ENCODE results near the gene VPS33A.

The VPS33A gene

DNA sequence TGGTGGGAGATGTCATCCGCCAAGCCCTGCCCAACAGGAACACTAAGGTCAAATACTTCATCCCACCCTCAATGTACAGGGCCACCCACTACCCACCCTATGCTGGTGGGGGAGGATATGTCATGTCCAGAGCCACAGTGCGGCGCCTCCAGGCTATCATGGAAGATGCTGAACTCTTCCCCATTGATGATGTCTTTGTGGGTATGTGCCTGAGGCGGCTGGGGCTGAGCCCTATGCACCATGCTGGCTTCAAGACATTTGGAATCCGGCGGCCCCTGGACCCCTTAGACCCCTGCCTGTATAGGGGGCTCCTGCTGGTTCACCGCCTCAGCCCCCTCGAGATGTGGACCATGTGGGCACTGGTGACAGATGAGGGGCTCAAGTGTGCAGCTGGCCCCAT is 59.3 kb downstream of the VPS33A start:
- Histone ChIP-seq H3K18ac (ENCODE audit: low read length) (no peak overlapping the region), H4K8ac (ENCODE audit: low read depth, low read length) (no peak overlapping the region), H3K27me3 (ENCODE audit: insufficient read depth, low read length, poor library complexity) (peaks cover 3% of the 10 kb centered on the region), H4K5ac (ENCODE audit: low read length) (no peak overlapping the region), H2AK5ac (ENCODE audit: low read length) (no peak overlapping the region), H3K4me1 (ENCODE audit: control insufficient read depth, low read depth, low read length) (no peaks in the 10 kb centered on the region), H3K4ac (ENCODE audit: low read depth, low read length) (no peak overlapping the region), H2BK5ac (ENCODE audit: low read length) (no peak overlapping the region), H3K56ac (ENCODE audit: low read length) (no peak overlapping the region), H3K27ac (ENCODE audit: low read depth, low read length) (no peak overlapping the region), H3K9ac (ENCODE audit: low read length) (no peak overlapping the region), H2BK120ac (ENCODE audit: low read depth, low read length) (no peak overlapping the region), H3K79me1 (ENCODE audit: low read length) (no peaks in the 10 kb centered on the region), H3K79me2 (ENCODE audit: control insufficient read depth, insufficient read depth, low read length) (no peaks in the 10 kb centered on the region), H3K36me3 (ENCODE audit: control insufficient read depth, insufficient read depth, low read length) (peaks cover 5% of the 10 kb centered on the region), H3K4me2 (ENCODE audit: low read length) (no peak overlapping the region), H3K23ac (ENCODE audit: low read length) (no peak overlapping the region), H3K4me3 (ENCODE audit: low read length) (no peak overlapping the region), H2BK15ac (replicated peaks; ENCODE audit: low read depth) (no peak overlapping the region)
- DNase-seq = no peak
- no CpG with 5 or more reads among the region's 8 CpGs for WGBS (ENCODE audit: extremely low coverage, insufficient coverage, low lambda C conversion rate)

DNA sequence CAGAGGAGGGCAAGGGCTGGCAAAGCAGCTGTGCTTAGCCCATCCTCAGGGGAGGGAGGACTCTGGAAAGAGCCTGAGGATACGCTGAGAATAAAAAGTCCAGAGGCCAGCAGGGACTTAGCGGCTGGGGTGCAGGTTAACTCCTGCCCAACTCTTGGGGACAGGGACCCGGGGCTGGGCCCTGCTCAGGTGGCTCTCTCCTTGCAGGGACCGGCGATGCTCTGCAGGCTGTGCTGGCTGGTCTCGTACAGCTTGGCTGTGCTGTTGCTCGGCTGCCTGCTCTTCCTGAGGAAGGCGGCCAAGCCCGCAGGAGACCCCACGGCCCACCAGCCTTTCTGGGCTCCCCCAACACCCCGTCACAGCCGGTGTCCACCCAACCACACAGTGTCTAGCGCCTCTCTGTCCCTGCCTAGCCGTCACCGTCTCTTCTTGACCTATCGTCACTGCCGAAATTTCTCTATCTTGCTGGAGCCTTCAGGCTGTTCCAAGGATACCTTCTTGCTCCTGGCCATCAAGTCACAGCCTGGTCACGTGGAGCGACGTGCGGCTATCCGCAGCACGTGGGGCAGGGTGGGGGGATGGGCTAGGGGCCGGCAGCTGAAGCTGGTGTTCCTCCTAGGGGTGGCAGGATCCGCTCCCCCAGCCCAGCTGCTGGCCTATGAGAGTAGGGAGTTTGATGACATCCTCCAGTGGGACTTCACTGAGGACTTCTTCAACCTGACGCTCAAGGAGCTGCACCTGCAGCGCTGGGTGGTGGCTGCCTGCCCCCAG is 60.0 kb downstream of the VPS33A start:
- H3K56ac ChIP-seq (ENCODE audit: low read length) = no peak overlapping the region
- no peak overlapping the region for H2BK120ac ChIP-seq (ENCODE audit: low read depth, low read length)
- no peak overlapping the region for H3K9ac ChIP-seq (ENCODE audit: low read length)
- no peak overlapping the region for H3K18ac ChIP-seq (ENCODE audit: low read length)
- H3K23ac ChIP-seq (ENCODE audit: low read length) = no peak overlapping the region
- H2AK5ac ChIP-seq (ENCODE audit: low read length) = no peak overlapping the region
- H3K4ac ChIP-seq (ENCODE audit: low read depth, low read length) = no peak overlapping the region
- no peaks in the 10 kb centered on the region for H3K79me2 ChIP-seq (ENCODE audit: control insufficient read depth, insufficient read depth, low read length)
- H3K4me1 ChIP-seq (ENCODE audit: control insufficient read depth, low read depth, low read length) = no peaks in the 10 kb centered on the region
- peaks cover 3% of the 10 kb centered on the region for H3K27me3 ChIP-seq (ENCODE audit: insufficient read depth, low read length, poor library complexity)
- H4K8ac ChIP-seq (ENCODE audit: low read depth, low read length) = no peak overlapping the region
- no peak overlapping the region for H3K4me2 ChIP-seq (ENCODE audit: low read length)
- H2BK15ac ChIP-seq (replicated peaks; ENCODE audit: low read depth) = no peak overlapping the region
- no peak overlapping the region for H3K4me3 ChIP-seq (ENCODE audit: low read length)
- WGBS (ENCODE audit: extremely low coverage, insufficient coverage, low lambda C conversion rate) = no CpG with 5 or more reads among the region's 27 CpGs
- no peak overlapping the region for H2BK5ac ChIP-seq (ENCODE audit: low read length)
- H3K36me3 ChIP-seq (ENCODE audit: control insufficient read depth, insufficient read depth, low read length) = peaks cover 5% of the 10 kb centered on the region
- no peak overlapping the region for H3K27ac ChIP-seq (ENCODE audit: low read depth, low read length)
- no peaks in the 10 kb centered on the region for H3K79me1 ChIP-seq (ENCODE audit: low read length)
- H4K5ac ChIP-seq (ENCODE audit: low read length) = no peak overlapping the region
- no peak for DNase-seq

DNA sequence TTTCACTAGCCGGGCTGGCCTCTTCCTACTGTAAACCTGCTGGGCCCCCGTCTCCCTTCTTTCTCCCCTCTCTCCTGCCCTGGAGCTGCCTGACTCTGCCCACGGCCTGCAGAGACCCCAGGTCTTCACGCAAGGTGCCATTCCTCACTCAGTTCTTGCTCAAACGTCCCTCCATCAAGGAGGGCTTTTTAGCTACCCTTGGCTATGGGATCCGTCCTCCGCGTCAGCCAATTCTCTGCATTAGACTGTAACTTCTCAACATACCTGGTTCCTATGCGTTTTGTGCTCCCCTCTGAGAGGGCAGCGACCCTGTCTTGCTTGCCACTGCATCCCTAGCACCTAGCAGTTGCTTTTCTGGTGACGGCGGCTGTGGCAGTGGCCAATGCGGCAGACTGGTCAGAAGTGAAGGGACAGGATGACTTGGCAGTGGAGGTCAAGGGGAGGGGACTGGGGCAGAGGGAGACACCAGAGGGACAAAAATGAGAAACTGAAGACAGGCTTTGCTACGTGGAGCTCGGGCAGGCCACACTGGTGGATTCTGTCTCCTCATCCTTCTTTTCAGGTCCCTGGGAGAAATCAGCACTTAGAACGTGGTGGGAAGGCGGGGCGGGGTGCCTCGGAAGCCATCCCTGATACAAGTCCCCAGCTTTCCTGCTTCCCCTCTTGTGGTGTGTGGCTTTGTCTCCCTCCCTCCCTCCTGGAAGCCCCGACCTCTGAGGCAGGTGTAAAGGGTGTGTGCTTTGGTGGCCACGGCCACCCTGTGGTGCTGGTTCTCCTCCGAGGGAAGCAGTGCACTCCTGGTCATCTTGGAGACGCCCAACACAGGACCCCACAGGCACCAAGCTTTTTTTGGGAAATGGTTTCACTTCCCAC is 61.0 kb downstream of the VPS33A start:
- Histone ChIP-seq H3K36me3 (ENCODE audit: control insufficient read depth, insufficient read depth, low read length) (peaks cover 5% of the 10 kb centered on the region), H3K4me1 (ENCODE audit: control insufficient read depth, low read depth, low read length) (no peaks in the 10 kb centered on the region), H2BK15ac (replicated peaks; ENCODE audit: low read depth) (no peak overlapping the region), H3K79me1 (ENCODE audit: low read length) (no peaks in the 10 kb centered on the region), H4K5ac (ENCODE audit: low read length) (no peak overlapping the region), H4K8ac (ENCODE audit: low read depth, low read length) (no peak overlapping the region), H3K27ac (ENCODE audit: low read depth, low read length) (no peak overlapping the region), H3K4me3 (ENCODE audit: low read length) (no peak overlapping the region), H3K23ac (ENCODE audit: low read length) (no peak overlapping the region), H2AK5ac (ENCODE audit: low read length) (no peak overlapping the region), H3K79me2 (ENCODE audit: control insufficient read depth, insufficient read depth, low read length) (no peaks in the 10 kb centered on the region), H3K27me3 (ENCODE audit: insufficient read depth, low read length, poor library complexity) (peaks cover 3% of the 10 kb centered on the region), H3K18ac (ENCODE audit: low read length) (no peak overlapping the region), H2BK5ac (ENCODE audit: low read length) (no peak overlapping the region), H2BK120ac (ENCODE audit: low read depth, low read length) (no peak overlapping the region), H3K4ac (ENCODE audit: low read depth, low read length) (no peak overlapping the region), H3K56ac (ENCODE audit: low read length) (no peak overlapping the region), H3K4me2 (ENCODE audit: low read length) (no peak overlapping the region), H3K9ac (ENCODE audit: low read length) (no peak overlapping the region)
- WGBS (ENCODE audit: extremely low coverage, insufficient coverage, low lambda C conversion rate) = no CpG with 5 or more reads among the region's 23 CpGs
- no peak for DNase-seq

DNA sequence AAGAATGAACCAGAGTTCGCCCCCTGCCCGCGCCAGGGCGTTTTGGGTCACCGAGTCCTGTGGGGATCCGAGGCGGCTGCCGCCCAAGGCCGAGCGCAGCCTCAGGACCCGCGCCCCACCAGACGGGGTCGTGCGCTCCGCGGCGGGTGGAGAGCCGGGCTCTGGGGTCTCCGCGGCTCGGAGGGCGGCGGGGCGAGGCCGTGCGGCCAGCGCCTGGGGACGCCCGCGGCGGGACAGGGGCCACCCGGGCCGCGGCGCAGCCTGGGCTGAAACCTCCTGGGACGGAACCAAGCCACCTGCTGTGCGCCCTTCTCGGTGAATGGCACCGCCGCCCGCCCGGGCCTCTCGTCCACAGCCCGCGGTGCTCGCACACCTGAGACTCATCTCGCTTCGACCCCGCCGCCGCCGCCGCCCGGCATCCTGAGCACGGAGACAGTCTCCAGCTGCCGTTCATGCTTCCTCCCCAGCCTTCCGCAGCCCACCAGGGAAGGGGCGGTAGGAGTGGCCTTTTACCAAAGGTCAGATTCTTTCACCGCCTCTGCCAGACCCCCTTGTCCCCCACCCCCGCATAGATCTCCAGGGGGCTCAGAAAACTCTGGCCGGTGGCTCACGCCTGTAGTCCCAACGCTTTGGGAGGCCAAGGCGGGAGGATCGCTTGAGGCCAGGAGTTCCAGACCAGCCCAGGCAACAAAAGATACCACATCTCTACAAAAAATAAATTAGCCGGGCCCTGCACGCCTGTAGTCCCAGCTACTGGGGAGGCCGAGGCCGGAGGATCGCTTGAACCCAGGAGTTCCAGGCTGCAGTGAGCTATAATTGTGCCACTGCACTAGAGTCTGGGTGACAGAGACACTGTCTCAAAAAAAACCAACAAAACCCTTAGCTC is 61.9 kb downstream of the VPS33A start:
- H3K27me3 ChIP-seq (ENCODE audit: insufficient read depth, low read length, poor library complexity) = peaks cover 3% of the 10 kb centered on the region
- DNase-seq = no peak
- no peak overlapping the region for H2BK5ac ChIP-seq (ENCODE audit: low read length)

DNA sequence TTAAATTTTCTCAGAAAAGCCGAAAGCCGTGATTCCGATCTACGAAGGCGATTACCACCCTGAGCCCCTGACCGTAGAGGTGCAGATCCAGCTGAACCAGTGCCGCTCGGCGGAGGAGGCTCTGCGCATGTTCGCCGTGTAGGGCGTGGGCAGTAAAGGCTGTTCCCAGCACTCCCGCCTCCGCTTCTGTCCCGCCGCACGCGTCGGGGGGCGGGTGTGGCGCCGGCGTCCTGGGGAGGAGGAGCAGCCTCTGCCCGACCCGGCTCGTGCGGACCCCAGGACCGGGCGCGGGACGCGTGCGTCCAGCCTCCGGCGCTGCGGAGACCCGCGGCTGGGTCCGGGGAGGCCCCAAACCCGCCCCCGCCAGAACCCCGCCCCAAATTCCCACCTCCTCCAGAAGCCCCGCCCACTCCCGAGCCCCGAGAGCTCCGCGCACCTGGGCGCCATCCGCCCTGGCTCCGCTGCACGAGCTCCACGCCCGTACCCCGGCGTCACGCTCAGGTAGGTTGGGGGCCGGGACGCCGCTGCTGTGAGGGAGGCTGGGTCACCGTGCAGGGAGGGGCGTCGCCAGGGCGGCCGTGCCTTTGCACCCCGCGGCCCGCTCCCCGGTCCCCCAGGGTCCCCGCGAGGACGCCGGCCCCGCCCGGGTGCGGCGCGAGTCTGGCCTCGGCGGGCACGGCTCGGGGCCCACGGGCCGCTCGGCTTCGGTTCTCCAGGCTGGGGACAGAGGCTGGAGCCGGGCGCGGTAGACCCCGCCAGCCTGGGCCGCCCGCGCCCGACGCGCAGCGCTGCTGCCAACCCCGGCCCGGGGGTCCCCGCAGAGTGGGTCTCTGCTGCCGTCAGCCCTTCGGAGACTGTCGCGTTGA is 62.8 kb downstream of the VPS33A start, which contains the start of gene B3GNT4:
Gene B3GNT4, plus strand, starts transcription at position 409 of the 866 bp plus-strand sequence. CDS start 910 bp downstream, outside the sequence.
- Histone ChIP-seq H4K5ac (ENCODE audit: low read length) (no peak within 1 kb of the TSS), H2BK15ac (replicated peaks; ENCODE audit: low read depth) (no peak within 1 kb of the TSS), H3K79me1 (ENCODE audit: low read length) (no peaks in the 10 kb centered on the region), H3K18ac (ENCODE audit: low read length) (peak within 1 kb of the TSS; percentile 15), H3K9ac (ENCODE audit: low read length) (peak within 1 kb of the TSS; percentile 64), H3K4me2 (ENCODE audit: low read length) (peak within 1 kb of the TSS; percentile 77), H2BK5ac (ENCODE audit: low read length) (no peak within 1 kb of the TSS), H3K36me3 (ENCODE audit: control insufficient read depth, insufficient read depth, low read length) (peaks cover 5% of the 10 kb centered on the region), H3K23ac (ENCODE audit: low read length) (peak within 1 kb of the TSS; percentile 45), H3K4me1 (ENCODE audit: control insufficient read depth, low read depth, low read length) (no peaks in the 10 kb centered on the region), H3K4me3 (ENCODE audit: low read length) (peak within 1 kb of the TSS; percentile 12), H3K79me2 (ENCODE audit: control insufficient read depth, insufficient read depth, low read length) (no peaks in the 10 kb centered on the region), H3K4ac (ENCODE audit: low read depth, low read length) (no peak within 1 kb of the TSS), H3K56ac (ENCODE audit: low read length) (peak within 1 kb of the TSS; percentile 88), H2AK5ac (ENCODE audit: low read length) (no peak within 1 kb of the TSS), H4K8ac (ENCODE audit: low read depth, low read length) (no peak within 1 kb of the TSS), H2BK120ac (ENCODE audit: low read depth, low read length) (no peak within 1 kb of the TSS), H3K27me3 (ENCODE audit: insufficient read depth, low read length, poor library complexity) (peaks cover 3% of the 10 kb centered on the region), H3K27ac (ENCODE audit: low read depth, low read length) (no peak within 1 kb of the TSS)
- DNase-seq = peak; percentile 74
- WGBS (ENCODE audit: extremely low coverage, insufficient coverage, low lambda C conversion rate) = no CpG with 5 or more reads among the region's 104 CpGs

More for the DNA sequence above, 61.9 kb downstream of the VPS33A start:
- Histone ChIP-seq H3K4ac (ENCODE audit: low read depth, low read length) (no peak overlapping the region), H4K5ac (ENCODE audit: low read length) (no peak overlapping the region), H3K27ac (ENCODE audit: low read depth, low read length) (no peak overlapping the region), H2AK5ac (ENCODE audit: low read length) (no peak overlapping the region), H3K36me3 (ENCODE audit: control insufficient read depth, insufficient read depth, low read length) (peaks cover 5% of the 10 kb centered on the region), H2BK15ac (replicated peaks; ENCODE audit: low read depth) (no peak overlapping the region), H3K79me2 (ENCODE audit: control insufficient read depth, insufficient read depth, low read length) (no peaks in the 10 kb centered on the region), H2BK120ac (ENCODE audit: low read depth, low read length) (no peak overlapping the region), H3K23ac (ENCODE audit: low read length) (peak overlapping the region; percentile 45), H4K8ac (ENCODE audit: low read depth, low read length) (no peak overlapping the region), H3K79me1 (ENCODE audit: low read length) (no peaks in the 10 kb centered on the region), H3K4me3 (ENCODE audit: low read length) (no peak overlapping the region), H3K56ac (ENCODE audit: low read length) (peak overlapping the region; percentile 88), H3K4me1 (ENCODE audit: control insufficient read depth, low read depth, low read length) (no peaks in the 10 kb centered on the region), H3K9ac (ENCODE audit: low read length) (peak overlapping the region; percentile 64), H3K4me2 (ENCODE audit: low read length) (peak overlapping the region; percentile 77), H3K18ac (ENCODE audit: low read length) (peak overlapping the region; percentile 15)
- WGBS (ENCODE audit: extremely low coverage, insufficient coverage, low lambda C conversion rate) = no CpG with 5 or more reads among the region's 71 CpGs

Data from mesendoderm (in vitro differentiated cells).